ENCODE data around the gene NMD3.

GRCh38 chr3:161244538-161244937 lies 23.4 kb downstream of the NMD3 start:
- TF ChIP-seq CTCF (IDR thresholded peaks at IDR 0.05) (no peak), POLR2A (IDR thresholded peaks at IDR 0.05) (no peak)

All from upper lobe of left lung (tissue), 4 donors.